NCI-H748 (cell line): ENCODE data around the gene MRPL46.
"Not testable (repeated sequence)": the region's sequence is repeated elsewhere in the genome, so short reads cannot be mapped to it uniquely, and the experiment has no call there.

ENCODE experiments used
- DNase-seq: peaks from one replicate; lab custom pipeline; 2025; ENCODE audit not compliant: unreplicated experiment; lab: John Stamatoyannopoulos, UW

Gene MRPL46

DNA sequence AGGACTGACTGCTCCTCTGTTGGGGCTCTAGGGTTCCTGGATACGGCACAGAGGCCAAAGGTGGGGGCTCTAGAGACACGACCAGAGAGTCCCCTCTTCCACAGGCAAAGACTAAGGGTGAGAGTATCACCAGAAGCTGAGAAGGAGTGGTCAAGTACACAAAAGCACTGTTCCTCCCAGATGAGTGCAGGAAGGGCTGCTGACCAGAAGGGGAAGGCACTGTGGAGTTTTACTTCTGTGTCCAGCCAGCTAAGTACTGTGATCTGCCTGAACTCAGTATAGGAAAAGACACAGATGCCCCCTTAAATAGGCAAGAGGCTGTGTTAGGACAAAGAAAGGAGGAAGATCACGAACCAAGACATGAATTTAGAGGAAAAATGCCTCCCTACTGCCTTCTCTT is 12.0 kb upstream of the MRPL46 start:
- DNase-seq, result no peak

DNA sequence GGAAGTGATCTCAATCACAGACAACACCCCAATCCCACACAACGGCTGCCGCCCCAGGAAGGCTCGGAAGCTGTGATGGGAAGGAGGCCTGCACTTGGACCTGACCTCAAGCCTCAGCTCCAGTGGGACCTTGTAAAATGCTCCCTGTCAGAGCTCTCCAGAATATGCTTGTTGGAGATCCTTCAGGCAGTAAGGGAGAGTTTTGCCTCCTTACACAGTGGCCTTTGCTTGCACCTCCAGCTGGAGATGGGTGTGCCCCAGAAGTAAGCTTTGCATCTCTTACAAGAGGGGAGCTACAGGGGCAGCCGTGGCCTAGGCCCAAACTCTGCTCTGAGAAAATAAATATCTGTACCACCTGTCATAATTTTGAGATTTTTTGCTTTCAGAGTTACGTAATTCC is 10.7 kb upstream of the MRPL46 start:
- DNase-seq, result no peak

DNA sequence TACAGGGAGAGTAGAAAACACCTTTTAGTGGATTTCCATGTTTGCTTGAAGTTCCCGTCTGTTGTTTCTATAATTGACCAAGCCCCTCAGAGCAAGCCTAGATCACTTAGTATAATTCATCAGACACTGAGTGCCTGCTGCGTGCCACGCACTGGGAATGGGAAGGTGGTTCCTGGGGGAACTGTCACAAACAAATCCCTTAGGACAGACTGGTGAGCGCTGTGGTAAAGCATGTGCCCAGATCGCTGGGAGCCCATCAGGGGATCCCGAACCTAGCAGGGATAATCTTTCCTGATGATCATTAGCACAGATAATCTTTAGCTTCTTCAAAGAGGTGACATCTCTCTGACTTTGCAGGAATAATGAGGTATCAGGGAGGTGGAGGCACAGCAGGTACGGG is 9.9 kb upstream of the MRPL46 start:
- no peak for DNase-seq

DNA sequence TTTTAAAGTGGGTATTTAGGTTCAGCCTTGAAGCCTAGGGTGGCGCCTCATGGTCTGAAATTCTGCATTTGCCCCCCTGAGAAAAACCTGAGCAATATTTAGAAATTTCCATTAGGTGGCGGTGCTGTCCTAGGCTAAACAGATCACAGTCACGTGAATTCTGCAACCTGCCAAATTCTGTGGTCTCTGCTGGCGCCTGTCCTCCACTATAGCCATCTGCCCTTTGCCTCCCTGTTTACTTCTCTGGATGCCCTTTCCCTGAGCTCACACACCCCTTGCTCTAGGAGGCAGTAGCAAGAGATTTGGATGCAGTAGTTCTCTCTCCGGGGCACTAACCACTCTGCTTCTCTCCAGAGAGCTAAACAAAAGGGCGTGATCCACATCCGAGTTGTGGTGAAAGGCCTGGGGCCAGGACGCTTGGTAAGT is 9.5 kb upstream of the MRPL46 start:
- peak; percentile 42 for DNase-seq

DNA sequence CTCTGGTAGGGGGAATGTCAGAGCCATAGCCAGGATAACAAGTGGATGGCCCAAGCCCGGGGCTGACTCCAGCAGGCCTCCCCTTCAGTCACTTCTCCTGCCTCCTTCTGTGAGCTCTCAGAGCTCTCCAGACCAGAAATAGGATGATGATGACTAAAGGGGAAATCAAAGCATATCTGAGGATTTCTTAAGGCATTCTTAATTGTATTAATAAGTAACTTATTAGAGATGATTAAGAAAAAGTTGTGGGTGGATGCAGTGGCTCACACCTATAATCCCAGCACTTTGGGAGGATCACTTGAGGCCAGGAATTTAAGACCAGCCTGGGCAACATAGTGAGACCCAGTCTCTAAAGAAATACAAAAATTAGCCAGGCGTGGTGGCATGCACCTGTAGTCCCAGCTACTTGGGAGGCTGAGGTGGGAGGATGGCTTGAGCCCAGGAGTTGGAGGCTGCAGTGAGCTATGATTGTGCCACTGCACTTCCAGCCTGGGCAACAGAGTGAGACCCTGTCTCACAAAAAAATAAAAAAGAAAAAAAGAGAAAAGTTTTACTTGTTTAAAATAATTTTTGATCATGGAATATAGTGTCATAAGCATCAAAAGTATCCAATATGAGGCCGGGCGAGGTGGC is 6.6 kb upstream of the MRPL46 start:
- DNase-seq, result not testable (repeated sequence)

DNA sequence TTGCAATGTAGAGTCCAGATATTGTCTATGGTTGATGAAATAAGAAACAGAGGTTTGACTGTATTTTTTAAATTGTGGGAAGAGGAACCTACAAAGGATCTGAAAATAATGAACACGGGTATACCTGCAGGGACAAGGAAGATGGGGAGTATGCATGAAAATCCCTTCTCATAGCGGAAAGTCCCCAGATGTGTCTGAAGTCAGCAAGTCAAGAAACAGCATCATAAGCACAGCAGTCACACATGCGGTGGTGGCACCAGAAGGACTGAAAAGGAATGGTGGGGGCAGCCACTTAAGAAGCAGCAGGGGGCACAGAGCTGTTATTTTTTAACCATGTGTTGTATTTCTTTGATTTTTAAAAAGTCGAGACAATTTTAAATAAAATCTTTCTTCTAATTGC is 5.0 kb upstream of the MRPL46 start:
- DNase-seq, result no peak

DNA sequence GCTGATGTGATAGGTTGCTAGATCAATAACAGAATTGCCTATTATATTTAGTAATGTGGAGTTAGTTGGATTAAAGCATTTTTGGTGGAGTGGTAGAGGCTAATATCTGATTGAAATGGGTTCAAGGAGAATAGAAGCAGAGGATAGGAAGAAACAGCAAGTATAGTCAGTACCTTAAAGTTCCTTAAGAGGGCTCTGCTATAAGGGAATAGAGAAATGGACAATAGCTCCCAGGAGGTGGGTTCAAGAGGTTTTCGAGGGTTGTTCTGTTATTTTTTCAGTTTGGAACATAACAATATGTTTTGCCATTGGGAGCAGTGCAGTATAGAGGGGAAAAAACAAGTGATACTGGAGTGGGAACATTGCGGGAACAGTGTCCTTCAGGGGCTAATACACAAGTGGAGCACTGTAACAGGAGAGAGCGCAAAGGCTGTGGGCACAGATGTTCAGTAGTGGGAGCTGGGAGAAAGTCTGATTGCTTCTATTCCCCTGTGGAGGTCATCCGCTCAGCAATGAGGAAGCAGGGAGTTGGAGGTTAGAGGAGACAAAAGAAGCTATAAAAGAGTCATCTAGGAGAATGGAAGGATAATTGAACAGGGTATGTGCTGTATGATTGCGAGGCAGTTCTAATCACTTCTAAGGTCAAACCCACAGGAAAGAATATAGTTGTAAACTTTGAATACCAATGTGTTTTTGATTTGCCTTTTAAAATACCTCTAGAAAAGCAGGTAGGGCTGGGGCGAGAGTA is 3.6 kb upstream of the MRPL46 start:
- DNase-seq, result no peak

DNA sequence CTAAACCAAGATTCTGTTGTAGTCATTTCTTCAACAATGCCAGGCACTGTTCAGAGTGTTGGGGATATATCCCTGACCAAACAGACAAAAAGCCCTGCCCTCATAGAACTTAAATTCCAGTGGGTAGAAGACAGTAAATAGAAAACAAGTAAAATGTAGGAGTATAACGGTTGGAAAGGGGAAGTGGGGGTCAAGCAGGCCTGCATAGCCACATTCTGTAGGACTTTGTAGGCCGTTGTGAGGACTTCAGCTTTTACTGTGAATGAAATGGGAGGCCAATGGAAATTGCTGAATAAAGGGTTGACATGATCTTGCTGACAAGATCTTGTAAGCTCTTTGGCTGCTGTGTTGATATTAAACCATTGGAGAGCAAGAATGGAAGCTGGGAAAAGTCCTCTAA is 2.1 kb upstream of the MRPL46 start:
- DNase-seq, result no peak

DNA sequence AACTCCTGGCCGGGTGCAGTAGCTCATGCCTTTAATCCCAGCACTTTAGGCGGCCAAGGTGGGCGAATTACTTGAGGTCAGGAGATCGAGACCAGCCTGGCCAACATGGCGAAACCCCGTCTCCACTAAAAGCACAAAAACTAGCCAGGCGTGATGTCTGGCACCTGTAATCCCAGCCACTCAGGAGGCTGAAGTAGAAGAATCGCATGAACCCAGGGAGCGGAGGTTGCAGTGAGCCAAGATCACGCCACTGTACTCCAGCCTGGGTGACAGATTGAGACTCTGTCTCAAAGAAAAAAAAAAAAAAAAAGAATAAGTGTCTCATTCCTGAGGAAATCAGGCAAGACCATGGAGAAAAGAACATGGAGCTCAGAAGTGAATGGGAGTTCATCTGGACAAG is 1.5 kb upstream of the MRPL46 start:
- not testable (repeated sequence) for DNase-seq

DNA sequence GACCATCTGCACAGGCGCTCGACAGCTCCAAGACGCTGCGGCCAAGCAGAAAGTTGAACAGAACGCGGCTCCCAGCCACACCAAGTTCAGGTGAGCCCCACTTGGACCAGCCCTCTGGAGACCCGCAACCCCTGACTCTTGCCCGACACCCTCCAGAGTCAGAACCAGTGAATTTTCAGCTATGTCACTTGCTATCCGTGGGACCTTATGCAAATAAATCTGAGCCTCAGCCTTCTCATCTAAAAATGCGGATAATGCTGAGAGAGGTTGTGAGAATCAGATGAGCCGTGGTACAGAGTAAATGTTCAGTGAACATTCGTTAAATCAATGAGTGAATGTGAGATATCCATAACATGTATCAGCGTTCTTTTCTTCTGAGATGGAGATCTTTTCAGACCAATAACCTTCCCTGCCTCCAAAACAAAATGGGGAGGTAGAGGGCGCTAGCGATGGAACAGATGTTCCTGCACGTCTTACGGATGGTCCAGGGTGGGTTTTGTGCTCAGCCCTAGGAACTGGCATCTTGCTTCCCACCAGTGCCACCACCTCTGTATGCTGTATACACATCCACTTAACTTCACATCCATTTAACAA is 844 bp upstream of the MRPL46 start:
- DNase-seq, result peak; percentile 29

DNA sequence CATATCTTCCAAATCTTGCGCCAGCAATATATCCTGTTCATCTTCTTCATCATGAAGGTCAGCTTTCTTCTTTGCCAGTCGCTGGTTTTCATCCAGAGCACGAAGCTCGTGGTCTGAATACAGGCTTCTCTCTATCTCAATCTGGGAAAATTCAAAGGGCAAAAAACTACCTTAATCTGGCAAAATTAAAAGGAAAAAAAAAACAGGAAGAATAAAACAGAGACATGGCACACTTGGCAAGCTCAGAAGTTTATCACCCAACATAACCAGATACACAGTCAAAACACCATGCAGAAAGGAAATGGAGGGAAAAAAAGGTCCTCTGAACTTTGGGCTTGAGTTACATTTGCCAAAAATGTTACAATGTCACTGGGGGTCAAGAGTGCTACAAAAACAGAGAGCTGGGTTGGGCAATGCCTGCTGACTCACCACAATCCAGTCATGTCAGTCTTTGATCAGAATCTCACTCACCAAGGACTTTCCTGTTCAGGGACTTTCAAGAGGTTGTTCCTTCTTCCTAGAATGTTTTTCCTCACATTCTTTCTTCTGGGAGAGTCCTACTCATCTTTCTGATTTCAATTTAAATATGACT is 1.5 kb downstream of the MRPL46 start:
- DNase-seq, result no peak

DNA sequence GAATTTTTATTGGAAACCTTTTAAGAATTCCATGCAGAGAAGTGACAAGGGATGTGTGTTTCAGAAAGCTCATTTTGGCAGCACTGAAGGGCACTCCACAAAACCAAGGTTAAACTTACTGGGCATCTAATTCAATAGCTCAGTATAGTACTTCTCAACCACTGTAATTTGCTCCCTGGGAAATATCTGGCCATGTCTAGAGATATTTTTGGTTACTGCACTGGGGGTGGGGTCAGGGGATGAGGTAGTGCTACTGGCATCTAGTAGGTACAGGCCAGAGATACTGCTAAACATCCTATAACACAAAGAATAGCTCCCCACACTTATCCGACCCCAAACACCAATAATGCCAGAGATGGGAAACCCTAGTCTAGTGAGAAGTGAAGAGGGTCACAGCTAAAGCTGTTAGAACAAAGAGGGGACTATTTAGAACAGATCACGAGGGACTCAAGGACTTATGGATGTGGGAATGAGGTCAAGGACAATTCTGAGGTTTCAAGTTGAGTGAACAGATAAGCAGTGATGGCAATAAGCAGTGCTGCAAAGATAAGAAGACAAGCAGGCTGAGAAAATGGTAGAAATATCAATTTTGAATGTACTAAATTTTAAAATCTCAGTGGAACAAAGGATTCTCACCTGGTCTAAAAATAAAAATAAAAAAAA is 3.2 kb downstream of the MRPL46 start:
- no peak for DNase-seq

DNA sequence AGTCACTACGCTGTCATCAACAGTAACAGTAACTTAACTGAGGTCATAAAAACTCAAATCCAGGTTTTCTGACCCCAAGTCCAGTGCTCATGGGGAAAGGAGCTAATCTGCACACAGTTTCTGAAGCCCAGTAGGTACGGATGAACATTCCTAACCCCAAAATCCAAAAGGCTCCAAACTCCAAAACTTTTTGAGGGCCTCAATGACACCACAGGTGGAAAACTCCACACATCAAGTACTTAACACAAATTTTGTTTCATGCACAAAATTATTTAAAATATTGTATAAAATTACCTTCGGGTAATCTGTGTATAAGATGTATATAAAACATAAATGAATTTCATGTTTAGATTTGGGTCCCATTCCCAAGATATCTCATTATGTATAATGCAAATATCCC is 10.5 kb downstream of the MRPL46 start:
- no peak for DNase-seq

DNA sequence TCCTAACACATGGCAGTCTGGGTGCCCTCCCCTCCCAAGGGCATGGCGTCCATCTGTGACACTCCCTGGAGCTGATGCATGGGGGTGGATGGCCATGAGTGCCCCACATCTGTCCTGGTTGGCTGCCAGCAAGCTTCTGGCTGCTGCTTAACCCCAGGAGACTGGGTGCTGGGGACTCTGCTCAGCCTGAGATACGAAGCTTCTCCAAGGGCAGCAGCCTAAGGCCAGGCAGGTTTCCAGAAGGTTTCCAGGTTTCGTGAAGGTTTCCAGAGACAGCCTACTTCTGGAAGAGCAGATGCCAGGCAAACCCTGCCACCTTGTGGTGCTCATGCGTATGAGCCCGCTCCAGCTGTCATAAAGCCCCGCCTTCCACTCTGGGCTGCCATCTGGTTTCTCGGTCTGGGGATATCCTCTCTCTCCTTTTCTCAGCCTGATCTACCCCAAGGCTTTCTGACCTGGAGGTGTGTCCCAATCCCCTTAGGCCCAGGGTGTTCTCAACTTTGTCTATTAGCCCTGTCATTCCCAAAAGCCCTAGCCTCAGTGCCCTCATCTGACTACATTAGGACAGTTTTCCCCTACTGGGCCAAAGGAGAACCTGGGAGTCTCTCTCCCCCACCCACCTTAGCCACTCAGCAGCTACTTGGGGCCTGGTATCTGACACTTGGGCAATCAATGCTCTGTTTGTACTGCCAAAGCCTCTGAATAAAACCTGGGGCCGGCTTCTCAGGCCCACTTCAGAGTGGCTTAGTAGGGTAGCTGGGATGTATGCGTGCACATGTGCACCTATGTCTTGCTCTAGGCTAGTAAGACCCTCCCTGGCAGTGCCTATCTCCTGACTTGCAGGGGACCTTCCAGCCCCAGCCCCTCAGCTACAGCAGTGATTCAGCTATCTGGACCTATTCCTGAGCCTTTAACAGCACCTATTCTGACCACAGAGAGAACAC is 12.0 kb downstream of the MRPL46 start:
- peak; percentile 71 for DNase-seq

DNA sequence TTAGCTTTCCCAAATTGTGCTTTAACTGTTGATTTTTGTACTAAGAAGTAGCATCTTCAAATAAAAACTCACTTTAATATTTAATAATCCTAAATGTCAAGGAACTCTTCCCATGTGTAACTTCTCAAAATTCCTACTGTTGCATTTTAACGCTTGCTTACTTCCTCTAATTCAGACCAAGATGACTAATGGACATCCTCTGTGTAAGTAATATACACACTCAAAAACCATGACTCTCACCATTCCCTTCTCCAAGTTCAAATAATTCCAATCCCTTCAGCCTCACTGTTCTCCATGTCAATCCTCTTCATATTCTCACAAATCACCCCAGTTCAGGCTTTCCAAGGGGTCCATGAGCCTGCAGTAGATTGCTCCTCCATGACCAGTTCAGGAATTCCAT is 13.0 kb downstream of the MRPL46 start:
- DNase-seq, result no peak

DNA sequence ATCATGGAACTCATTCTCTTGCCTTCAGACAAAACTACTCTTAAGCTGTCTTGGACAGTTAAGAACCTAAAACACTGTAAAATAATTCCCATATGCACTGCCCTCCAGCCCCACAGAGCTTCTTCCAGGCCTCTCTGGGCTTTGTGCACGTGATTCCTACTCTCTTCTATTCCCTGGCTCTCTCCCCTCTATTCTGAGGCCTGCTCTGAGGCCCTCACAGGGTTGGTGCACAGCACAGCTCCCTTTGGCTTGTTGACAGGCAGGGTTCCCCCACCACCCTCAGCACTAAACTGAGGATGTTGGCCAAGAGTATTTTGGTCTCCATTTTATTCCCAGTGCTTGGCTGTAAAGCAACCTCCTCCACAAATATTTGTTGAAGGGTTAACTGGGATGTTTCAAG is 13.5 kb downstream of the MRPL46 start:
- no peak for DNase-seq

DNA sequence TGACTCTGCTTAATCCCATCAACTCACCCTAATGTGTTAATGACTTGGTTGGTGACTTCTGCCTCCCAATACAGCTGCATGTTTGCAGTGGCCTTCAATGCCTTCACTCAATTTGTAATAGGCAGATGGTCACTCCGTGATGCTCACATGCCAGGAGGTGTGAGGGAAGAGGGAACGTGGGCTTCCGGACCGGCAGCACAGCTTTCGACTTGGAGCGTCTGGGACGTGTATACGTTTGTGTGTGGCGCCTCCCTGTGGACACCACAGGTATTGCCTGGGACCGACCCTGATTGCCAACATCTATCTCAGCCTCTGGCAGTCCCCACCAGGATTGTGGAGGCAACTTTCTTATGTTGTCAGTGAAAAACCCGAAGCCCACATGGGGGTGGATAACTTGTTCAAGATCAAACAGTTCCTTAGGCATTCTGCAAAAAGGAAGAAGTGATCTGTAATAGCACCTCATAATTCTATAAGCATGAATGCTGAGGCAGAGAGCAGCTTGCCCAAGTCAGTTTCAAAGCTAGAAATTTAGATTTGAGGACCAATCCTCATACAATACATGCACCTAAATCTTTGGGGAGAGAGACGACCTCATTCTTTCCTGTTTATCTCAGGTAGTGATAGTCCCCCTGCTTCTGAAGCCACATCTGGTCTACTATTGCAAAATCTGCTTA is 16.9 kb downstream of the MRPL46 start:
- DNase-seq, result peak; percentile 65

DNA sequence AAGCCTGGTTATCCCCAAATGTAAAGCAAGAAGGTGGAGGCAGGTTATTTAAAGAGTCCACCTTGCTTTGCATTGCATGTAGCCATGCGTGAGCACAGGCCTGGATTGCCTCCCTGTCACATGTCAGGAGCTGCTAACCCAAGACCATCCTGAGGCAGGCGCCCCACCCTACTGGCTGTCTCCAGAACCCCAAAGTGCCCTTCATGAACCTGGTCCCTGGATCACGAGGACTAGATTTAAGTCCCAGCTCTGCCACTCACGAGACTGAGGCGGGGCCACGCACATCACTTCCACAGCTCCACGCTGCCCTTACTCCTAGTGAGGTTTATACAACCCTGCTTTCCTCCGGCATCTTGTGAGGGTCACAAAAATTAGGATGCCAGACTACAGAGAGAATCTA is 17.6 kb downstream of the MRPL46 start:
- DNase-seq, result no peak

DNA sequence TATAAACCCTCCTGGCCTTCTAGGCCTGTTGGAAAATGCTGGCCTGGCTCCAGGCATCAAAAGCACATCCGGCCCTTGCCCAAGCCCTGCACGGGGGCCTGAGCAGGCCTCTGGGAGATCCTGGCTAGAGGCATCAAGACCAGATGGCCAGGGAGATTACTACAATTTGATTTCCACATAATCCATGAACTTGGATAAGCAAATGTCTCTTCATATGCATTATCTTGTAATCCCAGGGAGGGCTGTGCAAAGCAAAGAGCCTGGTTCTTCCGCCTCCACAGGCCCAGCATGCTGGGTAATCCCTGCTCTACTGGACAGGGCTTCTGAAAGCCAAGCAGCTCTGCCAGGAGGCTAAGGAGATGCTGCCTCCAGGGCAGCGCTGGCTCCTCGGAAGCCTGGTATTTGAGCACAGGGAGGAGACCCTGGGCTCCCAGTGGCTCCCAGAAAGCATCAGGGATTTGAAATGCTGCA is 18.2 kb downstream of the MRPL46 start:
- no peak for DNase-seq

DNA sequence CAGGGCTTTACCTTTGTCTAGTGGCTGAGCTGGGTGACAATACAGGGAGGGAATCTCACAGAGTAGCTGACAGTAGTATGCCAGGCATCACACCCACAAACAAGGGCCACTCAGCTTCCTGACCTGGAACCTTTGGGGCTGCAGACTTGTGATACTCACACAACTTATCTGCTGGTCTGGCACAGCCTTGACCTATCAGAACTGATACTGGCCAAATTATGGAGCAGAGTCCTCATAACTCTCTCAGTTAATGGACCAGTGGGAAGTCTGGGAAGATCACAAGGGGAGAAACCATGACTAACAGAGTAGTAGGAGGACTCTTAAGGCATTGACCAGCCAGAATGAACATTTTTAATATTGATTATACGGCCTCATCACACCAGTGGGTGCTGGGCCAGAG is 19.4 kb downstream of the MRPL46 start:
- no peak for DNase-seq
